Measurements from ENCODE around the gene USP3.
"Not testable (repeated sequence)": the region's sequence is repeated elsewhere in the genome, so short reads cannot be mapped to it uniquely, and the experiment has no call there.

The USP3 gene

GRCh38 chr15:63597038-63597790 lies 92.8 kb downstream of the USP3 start, which contains the start of gene FBXL22:
Gene FBXL22 (plus strand): TSS chr15:63597387. CDS start chr15:63597393, 6 bp downstream.
- DNase-seq, result no peak

- no peak for DNase-seq
Observed at GRCh38 chr15:63597821-63598220, 93.4 kb downstream of the USP3 start.

- no peak for DNase-seq
Observed at GRCh38 chr15:63598473-63599400, 94.3 kb downstream of the USP3 start.

- DNase-seq, result no peak
Observed at GRCh38 chr15:63599401-63600000, 95.1 kb downstream of the USP3 start.

- DNase-seq, result no peak
Observed at GRCh38 chr15:63600001-63600615, 95.7 kb downstream of the USP3 start.

GRCh38 chr15:63600616-63601025 lies 96.2 kb downstream of the USP3 start:
- DNase-seq, result no peak

- DNase-seq, result no peak
Observed at GRCh38 chr15:63601026-63601703, 96.8 kb downstream of the USP3 start.

GRCh38 chr15:63601704-63602185 lies 97.4 kb downstream of the USP3 start:
- no peak for DNase-seq

- no peak for DNase-seq
Observed at GRCh38 chr15:63602595-63602994, 98.2 kb downstream of the USP3 start.

- DNase-seq, result no peak
Observed at GRCh38 chr15:63603516-63603915, 99.1 kb downstream of the USP3 start.

GRCh38 chr15:63604281-63604680 lies 99.9 kb downstream of the USP3 start:
- no peak for DNase-seq

- no peak for DNase-seq
Observed at GRCh38 chr15:63605036-63605435, 100.6 kb downstream of the USP3 start.

- no peak for DNase-seq
Observed at GRCh38 chr15:63605816-63606215, 101.4 kb downstream of the USP3 start.

- DNase-seq, result no peak
Observed at GRCh38 chr15:63606308-63606707, 101.9 kb downstream of the USP3 start.

- no peak for DNase-seq
Observed at GRCh38 chr15:63608989-63609388, 104.6 kb downstream of the USP3 start.

- no peak for DNase-seq
Observed at GRCh38 chr15:63609448-63609847, 105.1 kb downstream of the USP3 start.

GRCh38 chr15:63610209-63610841 lies 105.9 kb downstream of the USP3 start:
- DNase-seq, result no peak

GRCh38 chr15:63611177-63611576 lies 106.8 kb downstream of the USP3 start:
- no peak for DNase-seq

- no peak for DNase-seq
Observed at GRCh38 chr15:63612300-63612699, 107.9 kb downstream of the USP3 start.

GRCh38 chr15:63615935-63616334 lies 111.5 kb downstream of the USP3 start:
- no peak for DNase-seq

GRCh38 chr15:63617147-63617546 lies 112.8 kb downstream of the USP3 start:
- not testable (repeated sequence) for DNase-seq

- DNase-seq, result not testable (repeated sequence)
Observed at GRCh38 chr15:63617627-63618026, 113.2 kb downstream of the USP3 start.
